ENCODE results near the gene HTRA3. TPM values are rescaled to one million over a fixed set of nuclear protein-coding genes. Genes with fewer than 3 reads are reported as not detected.

Gene HTRA3
- total RNA-seq, 1 donor from 2014 or later = 1.7 TPM

DNA sequence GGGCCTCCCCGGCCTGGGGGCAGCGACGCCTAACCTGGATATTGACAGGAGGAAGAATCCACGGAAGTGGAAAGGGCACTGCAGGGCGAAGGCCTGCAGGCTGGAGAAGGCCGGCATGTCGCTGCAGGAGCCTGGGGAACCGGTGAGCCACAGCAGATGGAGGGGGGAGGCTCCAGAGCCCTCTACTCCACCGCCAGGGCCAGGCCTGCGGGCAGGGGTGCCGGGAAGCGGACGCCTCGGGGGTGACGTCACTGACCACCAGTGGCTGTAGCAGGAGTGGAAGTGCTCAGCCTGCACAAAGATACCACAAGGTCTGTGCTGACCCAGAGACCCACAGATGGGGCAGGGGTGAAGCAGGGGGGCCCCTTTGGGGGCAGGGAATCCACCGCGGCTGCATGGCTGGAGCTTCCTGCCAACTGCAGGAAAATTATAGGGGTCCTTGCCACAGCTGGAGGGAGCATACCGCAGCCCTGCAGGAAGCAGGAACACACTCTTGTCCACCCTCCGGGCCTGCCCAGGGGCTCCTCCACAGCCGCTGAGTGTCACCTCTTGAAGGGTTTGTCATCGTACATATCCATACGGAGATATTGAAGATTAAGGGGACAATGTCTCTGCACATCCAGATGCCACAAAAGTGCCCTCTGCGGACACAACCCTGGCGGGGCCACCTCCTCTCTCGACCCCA lies 7.6 kb upstream of the HTRA3 start:
- Mint-ChIP-seq H3K27ac (ENCODE audit: unreplicated experiment) (no peak overlapping the region), H3K4me3 (ENCODE audit: unreplicated experiment) (no peak overlapping the region), H3K4me1 (ENCODE audit: unreplicated experiment) (peaks cover 4% of the 10 kb centered on the region), H3K9me3 (ENCODE audit: unreplicated experiment) (no peaks in the 10 kb centered on the region), H3K27me3 (ENCODE audit: unreplicated experiment) (peaks cover 9% of the 10 kb centered on the region), H3K36me3 (ENCODE audit: low read depth, unreplicated experiment) (no peaks in the 10 kb centered on the region)
- TF ChIP-seq, protein P1, sequence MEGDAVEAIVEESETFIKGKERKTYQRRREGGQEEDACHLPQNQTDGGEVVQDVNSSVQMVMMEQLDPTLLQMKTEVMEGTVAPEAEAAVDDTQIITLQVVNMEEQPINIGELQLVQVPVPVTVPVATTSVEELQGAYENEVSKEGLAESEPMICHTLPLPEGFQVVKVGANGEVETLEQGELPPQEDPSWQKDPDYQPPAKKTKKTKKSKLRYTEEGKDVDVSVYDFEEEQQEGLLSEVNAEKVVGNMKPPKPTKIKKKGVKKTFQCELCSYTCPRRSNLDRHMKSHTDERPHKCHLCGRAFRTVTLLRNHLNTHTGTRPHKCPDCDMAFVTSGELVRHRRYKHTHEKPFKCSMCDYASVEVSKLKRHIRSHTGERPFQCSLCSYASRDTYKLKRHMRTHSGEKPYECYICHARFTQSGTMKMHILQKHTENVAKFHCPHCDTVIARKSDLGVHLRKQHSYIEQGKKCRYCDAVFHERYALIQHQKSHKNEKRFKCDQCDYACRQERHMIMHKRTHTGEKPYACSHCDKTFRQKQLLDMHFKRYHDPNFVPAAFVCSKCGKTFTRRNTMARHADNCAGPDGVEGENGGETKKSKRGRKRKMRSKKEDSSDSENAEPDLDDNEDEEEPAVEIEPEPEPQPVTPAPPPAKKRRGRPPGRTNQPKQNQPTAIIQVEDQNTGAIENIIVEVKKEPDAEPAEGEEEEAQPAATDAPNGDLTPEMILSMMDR (IDR thresholded peaks at IDR 0.05; ENCODE audit: unreplicated experiment) = no peak
- DNase-seq (ENCODE audit: low spot score) = no peak

DNA sequence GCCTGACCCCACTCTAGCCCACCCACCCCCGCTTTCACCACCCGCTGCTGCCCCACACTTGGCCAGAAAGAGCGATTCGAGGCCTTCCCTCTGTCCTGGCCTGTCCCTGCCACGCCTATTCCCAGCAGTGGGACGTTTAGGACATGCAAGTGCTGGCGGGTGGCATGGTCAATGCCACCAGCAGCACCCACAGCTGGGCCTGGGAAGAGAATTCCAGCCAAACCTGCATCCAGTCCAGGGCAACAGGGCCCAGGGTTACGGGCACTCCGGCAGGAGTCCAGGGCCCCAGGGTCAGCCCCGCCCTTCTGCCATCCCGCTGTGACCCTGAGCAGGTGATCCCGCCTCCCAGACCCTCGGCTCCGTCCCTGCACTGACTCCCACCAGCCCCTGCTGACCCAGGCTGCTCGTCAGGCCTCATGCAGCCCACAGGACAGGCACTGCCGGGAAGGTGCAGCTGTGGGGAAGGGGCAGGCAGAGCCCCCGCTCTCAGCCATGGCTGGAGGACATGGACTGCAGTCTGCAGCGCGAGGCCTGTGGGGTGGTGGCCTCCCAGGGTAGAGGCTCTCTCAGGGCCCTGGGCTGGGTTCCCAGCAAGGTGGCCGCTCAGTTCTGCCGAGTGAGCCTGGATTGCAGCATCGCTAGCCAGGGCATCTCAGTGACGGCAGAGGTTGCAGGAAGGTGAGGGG lies 6.8 kb upstream of the HTRA3 start:
- no peak overlapping the region for H3K4me3 Mint-ChIP-seq (ENCODE audit: unreplicated experiment)
- no peak overlapping the region for H3K27ac Mint-ChIP-seq (ENCODE audit: unreplicated experiment)
- H3K27me3 Mint-ChIP-seq (ENCODE audit: unreplicated experiment) = peaks cover 9% of the 10 kb centered on the region
- H3K4me1 Mint-ChIP-seq (ENCODE audit: unreplicated experiment) = peaks cover 4% of the 10 kb centered on the region
- TF ChIP-seq, protein P1 (IDR thresholded peaks at IDR 0.05; ENCODE audit: unreplicated experiment) = no peak
- no peak for DNase-seq (ENCODE audit: low spot score)
- no peaks in the 10 kb centered on the region for H3K9me3 Mint-ChIP-seq (ENCODE audit: unreplicated experiment)
- H3K36me3 Mint-ChIP-seq (ENCODE audit: low read depth, unreplicated experiment) = no peaks in the 10 kb centered on the region

GRCh38 chr4:8263397-8263796 lies 6.2 kb upstream of the HTRA3 start:
- Mint-ChIP-seq H3K27ac (ENCODE audit: unreplicated experiment) (no peak overlapping the region), H3K4me3 (ENCODE audit: unreplicated experiment) (no peak overlapping the region), H3K9me3 (ENCODE audit: unreplicated experiment) (no peaks in the 10 kb centered on the region), H3K36me3 (ENCODE audit: low read depth, unreplicated experiment) (no peaks in the 10 kb centered on the region), H3K27me3 (ENCODE audit: unreplicated experiment) (peaks cover 11% of the 10 kb centered on the region), H3K4me1 (ENCODE audit: unreplicated experiment) (peaks cover 4% of the 10 kb centered on the region)
- TF ChIP-seq, protein P1 (IDR thresholded peaks at IDR 0.05; ENCODE audit: unreplicated experiment) = no peak
- DNase-seq (ENCODE audit: low spot score) = no peak

GRCh38 chr4:8264106-8264505 lies 5.4 kb upstream of the HTRA3 start:
- H3K27ac Mint-ChIP-seq (ENCODE audit: unreplicated experiment) = no peak overlapping the region
- no peaks in the 10 kb centered on the region for H3K9me3 Mint-ChIP-seq (ENCODE audit: unreplicated experiment)
- DNase-seq (ENCODE audit: low spot score) = no peak
- peaks cover 19% of the 10 kb centered on the region for H3K27me3 Mint-ChIP-seq (ENCODE audit: unreplicated experiment)
- peaks cover 4% of the 10 kb centered on the region for H3K4me1 Mint-ChIP-seq (ENCODE audit: unreplicated experiment)
- H3K36me3 Mint-ChIP-seq (ENCODE audit: low read depth, unreplicated experiment) = peaks cover 4% of the 10 kb centered on the region
- H3K4me3 Mint-ChIP-seq (ENCODE audit: unreplicated experiment) = no peak overlapping the region
- TF ChIP-seq, protein P1 (IDR thresholded peaks at IDR 0.05; ENCODE audit: unreplicated experiment) = no peak

All from endothelial cell (in vitro differentiated cells).